ENCODE measurements around the gene HS2ST1. TPM values are rescaled to one million over a fixed set of nuclear protein-coding genes. Genes with fewer than 3 reads are reported as not detected.
"Not testable (repeated sequence)": the region's sequence is repeated elsewhere in the genome, so short reads cannot be mapped to it uniquely, and the experiment has no call there.

Gene HS2ST1
- total RNA-seq, 1 experiment from 2014 or later: 27.5 TPM

- DNase-seq (ENCODE audit: low read depth): no peak
These were observed 57.3 kb downstream of the HS2ST1 start for GRCh38 chr1:86971778-86972177.

GRCh38 chr1:86972262-86972661 is 57.8 kb downstream of the HS2ST1 start:
- DNase-seq (ENCODE audit: low read depth): no peak

- DNase-seq (ENCODE audit: low read depth): no peak
These were observed 61.6 kb downstream of the HS2ST1 start for GRCh38 chr1:86975993-86976550.

DNA sequence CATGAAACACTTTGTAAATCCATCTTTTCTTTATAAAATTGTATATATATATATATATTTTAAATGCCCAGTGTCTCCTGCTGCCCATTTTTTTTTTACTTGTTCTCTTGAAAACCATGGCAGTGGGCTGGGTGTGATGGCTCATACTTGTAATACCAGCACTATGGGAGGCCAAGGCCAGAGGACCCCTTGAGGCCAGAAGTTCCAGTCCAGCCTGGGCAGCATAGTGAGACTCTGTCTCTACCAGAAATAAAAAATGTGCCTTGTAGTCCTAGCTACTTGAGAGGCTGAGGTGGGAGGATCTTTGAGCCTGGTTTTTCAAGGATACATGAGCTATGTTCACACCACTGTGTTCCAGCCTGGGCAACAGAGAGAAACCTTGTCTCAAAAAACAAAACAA is 62.2 kb downstream of the HS2ST1 start:
- DNase-seq (ENCODE audit: low read depth): no peak

- no peak for DNase-seq (ENCODE audit: low read depth)
These were observed 67.2 kb downstream of the HS2ST1 start for GRCh38 chr1:86981482-86982213.

GRCh38 chr1:86983677-86984076 is 69.2 kb downstream of the HS2ST1 start:
- DNase-seq (ENCODE audit: low read depth): not testable (repeated sequence)

- no peak for DNase-seq (ENCODE audit: low read depth)
These were observed 73.0 kb downstream of the HS2ST1 start for GRCh38 chr1:86987446-86987845.

GRCh38 chr1:86988835-86989234 is 74.4 kb downstream of the HS2ST1 start:
- no peak for DNase-seq (ENCODE audit: low read depth)

DNA sequence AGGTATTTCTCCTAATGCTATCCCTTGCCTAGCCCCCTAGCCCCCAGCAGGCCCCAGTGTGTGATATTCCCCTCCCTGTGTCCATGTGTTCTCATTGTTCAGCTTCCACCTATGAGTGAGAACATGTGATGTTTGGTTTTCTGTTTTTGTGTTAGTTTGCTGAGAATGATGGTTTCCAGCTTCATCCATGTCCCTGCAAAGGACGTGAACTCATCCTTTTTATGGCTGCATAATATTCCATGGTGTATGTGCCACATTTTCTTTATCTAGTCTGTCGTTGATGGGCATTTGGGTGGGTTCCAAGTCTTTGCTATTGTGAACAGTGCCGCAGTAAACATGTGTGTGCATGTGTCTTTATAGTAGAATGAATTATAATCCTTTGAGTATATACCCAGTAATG is 75.3 kb downstream of the HS2ST1 start:
- not testable (repeated sequence) for DNase-seq (ENCODE audit: low read depth)

DNA sequence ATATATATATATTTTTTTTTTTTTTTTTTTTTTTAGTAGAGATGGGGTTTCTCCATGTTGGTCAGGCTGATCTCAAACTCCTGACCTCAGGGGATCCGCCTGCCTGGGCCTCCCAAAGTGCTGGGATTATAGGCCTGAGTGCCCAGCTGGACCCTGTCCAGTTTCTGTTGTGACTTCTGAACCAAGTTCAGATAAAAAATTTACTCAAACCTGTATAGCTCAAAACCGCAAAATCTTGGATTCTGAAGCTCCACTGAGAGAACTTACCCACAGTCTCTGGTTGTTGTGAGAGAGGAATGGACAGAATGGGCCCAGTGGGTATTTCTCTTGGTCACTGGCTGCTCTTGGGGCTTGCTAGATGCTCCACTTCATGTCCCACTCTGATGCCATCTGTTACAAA is 76.4 kb downstream of the HS2ST1 start:
- DNase-seq (ENCODE audit: low read depth): no peak

- no peak for DNase-seq (ENCODE audit: low read depth)
These were observed 77.2 kb downstream of the HS2ST1 start for GRCh38 chr1:86991549-86992186.

GRCh38 chr1:86992861-86993260 is 78.4 kb downstream of the HS2ST1 start:
- no peak for DNase-seq (ENCODE audit: low read depth)

- no peak for DNase-seq (ENCODE audit: low read depth)
These were observed 79.0 kb downstream of the HS2ST1 start for GRCh38 chr1:86993269-86993985.

DNA sequence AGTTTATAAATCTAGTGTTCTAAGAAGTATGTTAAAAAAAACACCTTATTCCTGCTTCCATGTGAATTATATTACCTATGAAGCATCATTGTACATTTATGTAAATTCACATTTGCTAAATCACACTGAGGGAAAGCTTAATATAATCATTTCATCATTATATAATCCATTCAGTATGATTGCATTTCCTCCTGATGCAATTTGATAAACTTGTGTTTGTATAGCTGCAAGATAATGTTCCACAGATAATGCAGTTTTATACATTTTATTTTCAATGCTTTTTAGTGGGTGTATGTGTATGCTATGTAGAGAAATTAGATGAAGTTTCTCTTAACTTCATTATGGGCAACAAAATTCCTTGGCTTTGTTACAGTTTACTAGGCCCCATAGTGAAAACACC is 79.6 kb downstream of the HS2ST1 start:
- DNase-seq (ENCODE audit: low read depth): no peak

DNA sequence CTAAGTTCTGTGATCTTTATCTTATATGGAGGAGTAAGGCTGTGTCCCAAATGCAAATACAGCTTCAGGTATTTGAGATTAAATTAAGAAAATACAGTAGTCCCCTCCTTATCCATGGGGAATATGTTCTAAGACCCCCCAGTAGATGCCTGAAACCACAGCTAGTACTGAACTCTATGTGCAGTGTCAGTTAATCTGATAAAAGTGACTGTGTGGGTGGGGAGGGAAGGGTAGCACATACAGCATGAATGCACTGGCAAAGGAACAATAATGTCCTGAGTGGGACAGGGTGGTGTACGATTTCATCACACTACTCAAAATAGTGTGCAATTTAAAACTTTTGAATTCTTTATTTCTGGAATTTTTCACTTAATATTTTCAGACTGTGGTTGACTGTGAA is 83.1 kb downstream of the HS2ST1 start:
- DNase-seq (ENCODE audit: low read depth): no peak

GRCh38 chr1:86998280-86998679 is 83.8 kb downstream of the HS2ST1 start:
- no peak for DNase-seq (ENCODE audit: low read depth)

DNA sequence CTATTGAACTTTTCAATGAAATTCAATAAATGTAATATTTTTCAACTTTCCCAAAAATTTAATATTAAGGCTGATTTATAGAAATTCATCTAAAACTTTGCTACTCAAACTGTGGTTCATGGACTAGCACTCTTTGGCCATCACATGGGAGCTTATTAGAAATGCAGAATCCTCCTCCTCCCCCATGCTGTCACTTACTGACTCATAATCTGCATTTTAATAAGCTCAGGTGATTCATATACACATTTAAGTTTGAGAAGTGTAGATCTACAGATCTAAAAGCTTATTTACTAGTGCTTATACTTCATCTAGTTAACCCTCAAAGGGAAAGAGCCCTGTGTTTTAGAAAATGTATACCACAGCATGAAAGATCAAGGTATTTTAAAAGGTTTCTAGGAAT is 84.3 kb downstream of the HS2ST1 start:
- no peak for DNase-seq (ENCODE audit: low read depth)

- DNase-seq (ENCODE audit: low read depth): no peak
These were observed 86.0 kb downstream of the HS2ST1 start for GRCh38 chr1:87000460-87000859.

- DNase-seq (ENCODE audit: low read depth): no peak
These were observed 90.4 kb downstream of the HS2ST1 start for GRCh38 chr1:87004857-87005256.

DNA sequence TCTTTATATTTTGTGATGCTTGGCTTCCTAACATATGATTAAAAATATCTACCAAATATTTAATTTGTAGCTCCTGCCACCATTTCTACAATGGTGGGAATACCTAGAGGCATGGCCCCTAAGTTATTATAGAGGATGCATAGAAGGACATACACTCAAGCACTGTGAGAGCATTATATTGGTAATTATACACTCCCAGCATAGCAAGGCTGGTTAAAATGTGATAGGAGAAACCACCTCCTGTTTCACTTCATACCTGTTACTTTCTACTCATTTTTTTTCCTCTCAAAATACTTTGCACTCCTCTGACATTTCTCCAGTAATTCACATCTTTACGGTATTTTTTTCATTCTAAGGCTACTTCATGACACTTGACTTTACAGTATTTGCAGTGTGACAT is 92.9 kb downstream of the HS2ST1 start:
- DNase-seq (ENCODE audit: low read depth): no peak

DNA sequence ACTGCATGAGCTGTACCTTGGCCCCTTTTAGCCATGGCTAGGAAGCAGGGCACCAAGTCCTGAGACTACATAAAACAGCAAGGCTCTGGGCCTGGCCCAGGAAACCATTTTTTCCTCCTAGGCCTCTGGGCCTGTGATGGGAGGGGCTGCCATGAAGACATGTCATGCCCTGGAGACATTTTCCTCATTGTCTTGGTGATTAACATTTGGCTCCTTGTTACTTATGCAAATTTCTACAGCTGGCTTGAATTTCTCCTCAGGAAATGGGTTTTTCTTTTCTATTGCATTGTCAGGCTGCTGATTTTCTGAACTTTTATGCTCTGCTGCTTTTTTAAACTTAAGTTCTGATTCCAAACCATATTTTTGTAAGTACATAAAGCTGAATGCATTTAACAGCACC is 99.0 kb downstream of the HS2ST1 start:
- not testable (repeated sequence) for DNase-seq (ENCODE audit: low read depth)

GRCh38 chr1:87017998-87018672 is 103.7 kb downstream of the HS2ST1 start:
- no peak for DNase-seq (ENCODE audit: low read depth)

Data from RPMI7951 (cell line).